ENCODE measurements around the gene UNC13D.
"Not testable (repeated sequence)": the region's sequence is repeated elsewhere in the genome, so short reads cannot be mapped to it uniquely, and the experiment has no call there.

Gene UNC13D

DNA sequence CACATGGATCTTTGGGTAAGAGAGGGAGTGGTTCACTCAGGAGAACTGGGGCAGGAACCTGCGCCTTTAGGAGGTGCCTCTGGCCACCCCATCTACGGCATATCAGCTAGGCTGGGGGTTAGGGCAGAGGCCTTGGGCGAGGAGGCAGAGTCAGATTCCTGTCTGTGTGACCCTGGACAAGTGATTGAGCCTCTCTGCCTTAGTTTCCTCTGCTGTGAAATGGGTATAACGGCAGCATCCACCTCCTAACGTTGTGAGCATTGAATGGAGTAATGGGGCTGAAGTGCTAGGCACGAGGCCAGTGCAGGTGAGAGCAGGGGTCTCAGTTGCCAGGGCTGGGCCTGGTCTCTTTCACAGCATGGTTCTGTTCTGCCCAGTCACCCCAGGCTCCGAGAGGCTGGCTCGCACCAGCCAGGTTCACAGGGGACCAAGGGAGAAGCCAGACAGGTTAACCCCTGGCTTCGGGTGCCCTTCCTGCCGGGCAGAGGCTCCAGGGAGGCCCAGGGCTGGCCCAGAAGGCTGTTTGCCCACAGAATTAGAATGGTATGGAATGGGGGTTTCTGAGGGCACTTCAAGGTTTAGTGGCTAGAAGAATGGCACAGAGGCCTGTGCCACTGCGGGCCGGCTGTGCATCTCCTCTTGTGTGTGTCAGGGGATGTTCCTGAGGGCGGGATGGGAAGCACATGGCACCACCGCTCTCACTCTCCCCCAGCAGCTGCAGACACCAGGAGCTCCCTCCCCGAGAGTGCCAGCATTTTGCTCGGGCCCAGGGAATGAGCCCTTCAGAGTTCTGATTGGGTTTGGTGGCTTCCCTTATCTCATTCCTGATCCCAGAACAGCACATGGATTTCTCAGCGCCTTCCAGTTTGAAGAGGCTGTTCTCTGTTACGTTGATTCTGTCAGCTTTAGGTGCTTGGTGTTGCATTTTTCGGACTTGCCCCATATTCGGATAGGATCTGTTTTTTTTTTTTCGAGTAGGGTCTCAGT is 23.8 kb downstream of the UNC13D start:
- DNase-seq (ENCODE audit: low read depth) = no peak

DNA sequence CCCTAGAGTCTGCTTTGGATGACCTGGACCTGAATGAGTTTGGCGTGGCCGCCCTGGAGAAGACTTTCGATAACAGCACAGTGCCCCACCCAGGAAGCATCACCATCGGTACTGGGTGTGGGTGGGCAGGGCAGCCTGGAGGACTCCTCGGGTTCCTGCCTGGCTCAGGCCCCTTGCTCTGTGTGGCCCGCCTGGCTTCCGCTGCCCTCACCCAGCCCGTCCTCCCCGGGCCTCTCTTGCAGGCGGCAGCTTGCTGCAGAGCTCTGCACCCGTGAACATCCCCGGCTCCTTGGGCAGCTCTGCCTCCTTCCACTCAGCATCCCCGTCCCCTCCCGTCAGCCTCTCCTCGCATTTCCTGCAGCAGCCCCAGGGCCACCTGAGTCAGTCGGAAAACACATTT is 24.5 kb downstream of the UNC13D start:
- DNase-seq (ENCODE audit: low read depth) = no peak

DNA sequence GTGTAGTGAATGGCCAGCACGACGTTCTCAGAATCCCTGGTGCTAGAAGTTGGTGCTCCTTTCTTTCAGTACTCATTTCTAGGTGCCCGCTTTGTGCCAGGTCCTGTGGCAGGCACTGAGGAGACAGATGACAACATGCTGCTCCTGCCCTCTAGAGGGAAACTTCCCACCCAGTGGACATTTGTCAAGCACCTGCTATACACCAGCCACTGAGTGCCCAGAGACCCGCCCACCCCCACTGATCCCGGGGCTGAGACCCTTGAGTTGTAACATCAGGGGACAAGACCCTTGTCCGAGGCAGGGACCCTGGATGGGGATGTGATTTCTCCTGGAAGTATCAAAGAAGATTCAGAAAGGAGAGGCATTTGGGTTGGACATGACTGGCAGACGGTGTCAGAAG is 25.1 kb downstream of the UNC13D start:
- no peak for DNase-seq (ENCODE audit: low read depth)

DNA sequence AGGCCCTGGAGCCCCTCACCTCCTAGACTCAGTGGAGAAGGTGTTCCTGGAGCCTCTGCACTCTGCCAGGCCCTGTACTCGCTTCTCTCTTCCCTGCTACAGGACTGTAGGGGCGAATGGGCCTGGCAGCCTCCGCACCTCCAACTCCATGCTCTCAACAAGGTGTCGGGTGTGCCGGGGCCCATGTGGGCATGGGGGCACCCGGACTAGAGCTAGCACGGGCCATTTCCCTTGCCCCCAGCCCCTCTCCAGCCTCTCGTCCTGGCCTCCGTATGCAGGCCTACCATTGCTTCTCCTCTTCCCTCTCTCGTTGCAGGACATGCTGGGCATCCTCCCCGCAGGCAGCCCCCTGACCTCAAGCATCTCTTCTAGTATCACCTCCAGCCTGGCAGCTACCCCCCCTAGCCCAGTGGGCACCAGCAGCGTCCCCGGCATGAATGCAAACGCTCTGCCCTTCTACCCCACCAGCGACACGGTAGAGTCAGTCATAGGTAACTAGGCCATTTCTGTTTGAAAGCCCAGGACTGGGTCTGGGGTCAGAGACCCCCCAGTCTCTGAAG is 25.8 kb downstream of the UNC13D start:
- DNase-seq (ENCODE audit: low read depth) = no peak

DNA sequence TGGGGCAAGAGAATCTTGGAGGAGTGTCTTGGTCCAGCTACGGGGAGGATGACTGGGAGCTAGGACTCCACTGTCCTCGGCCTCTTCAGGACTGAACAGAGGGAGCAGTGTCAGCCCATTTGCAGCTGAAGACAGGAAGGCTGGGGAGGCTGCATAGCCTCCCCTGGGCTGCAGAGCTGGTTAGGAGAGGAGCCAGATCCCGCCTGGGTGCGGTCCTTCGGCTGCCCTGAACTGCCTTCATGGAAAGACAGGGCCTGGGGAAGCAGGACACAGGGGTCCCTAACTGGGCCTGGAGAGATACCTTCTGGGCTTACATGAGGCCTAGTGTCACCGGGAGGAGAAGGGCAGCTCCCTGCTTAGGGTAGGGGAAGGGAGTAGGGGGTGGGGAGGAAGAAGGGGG is 26.6 kb downstream of the UNC13D start:
- no peak for DNase-seq (ENCODE audit: low read depth)

DNA sequence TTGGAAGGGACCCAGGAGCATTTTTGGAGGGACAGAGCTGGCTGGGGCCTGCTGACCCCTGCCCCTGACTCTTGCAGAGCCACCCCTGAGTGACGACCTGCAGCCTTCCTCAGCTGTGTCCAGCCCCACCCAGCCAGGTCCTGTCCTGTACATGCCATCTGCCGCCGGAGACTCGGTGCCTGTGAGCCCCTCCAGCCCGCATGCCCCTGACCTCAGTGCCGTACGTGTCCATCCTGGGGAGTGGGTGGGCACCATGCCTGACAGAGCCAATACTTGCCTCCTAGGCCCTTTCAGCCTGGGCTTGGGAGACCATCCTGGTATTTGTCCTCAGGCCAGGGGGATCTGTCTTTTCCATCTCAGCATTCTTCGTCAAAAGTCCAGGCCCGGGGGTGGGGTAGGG is 27.5 kb downstream of the UNC13D start:
- DNase-seq (ENCODE audit: low read depth) = no peak

DNA sequence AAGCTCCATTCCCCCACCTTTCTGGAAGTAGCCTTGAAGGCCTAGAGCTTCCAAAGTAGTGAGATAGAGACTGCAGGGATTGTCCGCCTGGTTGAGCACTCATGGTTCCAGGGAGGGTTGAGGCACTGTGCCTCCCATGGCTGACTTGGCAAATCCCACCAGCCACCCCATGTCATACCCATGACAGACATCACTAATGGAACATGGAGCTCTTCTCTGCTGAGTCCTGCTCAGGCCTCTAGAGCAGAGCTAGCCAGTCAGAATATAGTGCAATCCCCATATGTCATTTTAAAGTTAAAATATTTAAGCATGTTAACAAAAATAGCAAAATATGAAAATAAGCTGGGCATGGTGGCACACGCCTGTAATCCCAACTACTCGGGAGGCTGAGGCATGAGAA is 28.8 kb downstream of the UNC13D start:
- DNase-seq (ENCODE audit: low read depth) = no peak

DNA sequence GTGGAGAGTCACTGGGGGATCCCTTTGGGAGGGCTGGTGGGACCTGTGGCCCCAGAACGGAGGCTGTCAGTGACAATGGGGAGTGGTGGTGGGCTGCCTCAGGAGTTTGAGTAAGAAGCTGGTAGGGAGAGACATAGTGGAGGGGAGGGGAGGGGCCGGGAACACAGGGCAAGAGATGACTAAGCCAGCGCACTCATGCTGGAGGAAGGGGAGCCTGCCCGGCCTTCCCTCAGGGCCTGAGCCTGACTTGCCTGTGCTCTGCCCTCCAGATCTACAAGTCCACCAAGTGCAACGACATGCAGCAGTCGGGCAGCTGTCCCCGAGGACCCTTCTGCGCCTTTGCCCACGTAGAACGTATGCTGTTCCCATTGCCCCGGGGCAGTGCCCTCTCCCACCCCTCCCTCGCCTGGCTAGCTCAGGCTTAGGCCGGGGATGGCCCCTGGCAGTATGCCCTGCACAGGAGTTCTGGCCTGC is 29.3 kb downstream of the UNC13D start:
- no peak for DNase-seq (ENCODE audit: low read depth)

DNA sequence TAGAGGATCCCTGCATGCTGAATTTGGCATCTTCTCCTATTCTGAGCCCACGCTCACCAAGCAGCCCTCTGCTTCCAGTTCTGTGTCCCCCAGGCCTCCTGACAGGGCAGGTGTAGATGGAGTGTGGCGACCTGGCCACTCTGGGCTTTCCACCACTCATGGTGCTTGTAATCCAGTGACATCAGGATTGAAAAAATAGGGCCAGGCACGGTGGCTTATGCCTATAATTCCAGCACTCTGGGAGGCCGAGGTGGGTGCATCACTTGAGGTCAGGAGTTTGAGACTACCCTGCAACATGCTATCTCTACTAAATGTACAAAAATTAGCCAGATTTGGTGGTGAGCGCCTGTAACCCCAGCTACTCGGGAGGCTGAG is 30.2 kb downstream of the UNC13D start:
- DNase-seq (ENCODE audit: low read depth) = no peak

DNA sequence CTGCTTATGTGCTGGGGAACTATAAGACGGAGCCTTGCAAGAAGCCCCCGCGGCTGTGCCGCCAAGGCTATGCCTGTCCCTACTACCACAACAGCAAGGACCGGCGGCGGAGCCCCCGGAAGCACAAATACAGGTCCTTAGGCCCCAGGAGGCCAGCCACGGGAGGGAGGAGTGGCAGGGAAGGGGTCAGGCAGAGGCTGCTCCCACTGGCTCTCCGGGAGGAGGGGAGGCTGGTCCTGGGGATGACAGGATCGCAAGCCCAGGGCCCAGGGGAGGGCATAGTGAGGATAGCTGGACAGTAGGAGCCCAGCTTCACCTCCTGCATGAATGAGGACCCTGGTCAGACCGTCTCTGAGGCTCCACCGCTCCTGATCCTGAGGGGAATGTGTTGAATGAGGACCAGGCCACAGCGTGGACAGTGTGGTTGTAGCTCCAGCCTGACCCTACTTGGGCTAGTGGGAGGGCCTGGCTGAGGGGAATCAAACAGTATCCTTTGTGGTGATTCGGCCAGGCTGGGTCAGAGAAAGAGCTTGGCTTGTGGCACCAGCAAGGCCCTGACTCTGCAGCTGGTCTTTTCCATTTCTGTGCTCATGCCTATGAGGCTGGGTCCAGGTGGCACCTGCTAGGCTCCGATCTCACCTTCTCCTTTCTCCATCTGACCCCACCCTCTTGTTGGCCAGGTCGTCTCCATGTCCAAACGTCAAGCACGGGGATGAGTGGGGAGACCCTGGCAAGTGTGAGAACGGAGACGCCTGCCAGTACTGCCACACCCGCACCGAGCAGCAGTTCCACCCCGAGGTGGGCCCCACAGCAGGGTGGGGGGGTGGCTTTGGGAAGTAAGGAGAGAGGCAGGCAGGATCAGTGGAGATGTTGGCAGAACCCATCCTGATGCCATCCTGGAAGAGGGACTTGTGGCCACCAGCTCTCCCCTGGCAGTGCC is 30.9 kb downstream of the UNC13D start:
- no peak for DNase-seq (ENCODE audit: low read depth)

DNA sequence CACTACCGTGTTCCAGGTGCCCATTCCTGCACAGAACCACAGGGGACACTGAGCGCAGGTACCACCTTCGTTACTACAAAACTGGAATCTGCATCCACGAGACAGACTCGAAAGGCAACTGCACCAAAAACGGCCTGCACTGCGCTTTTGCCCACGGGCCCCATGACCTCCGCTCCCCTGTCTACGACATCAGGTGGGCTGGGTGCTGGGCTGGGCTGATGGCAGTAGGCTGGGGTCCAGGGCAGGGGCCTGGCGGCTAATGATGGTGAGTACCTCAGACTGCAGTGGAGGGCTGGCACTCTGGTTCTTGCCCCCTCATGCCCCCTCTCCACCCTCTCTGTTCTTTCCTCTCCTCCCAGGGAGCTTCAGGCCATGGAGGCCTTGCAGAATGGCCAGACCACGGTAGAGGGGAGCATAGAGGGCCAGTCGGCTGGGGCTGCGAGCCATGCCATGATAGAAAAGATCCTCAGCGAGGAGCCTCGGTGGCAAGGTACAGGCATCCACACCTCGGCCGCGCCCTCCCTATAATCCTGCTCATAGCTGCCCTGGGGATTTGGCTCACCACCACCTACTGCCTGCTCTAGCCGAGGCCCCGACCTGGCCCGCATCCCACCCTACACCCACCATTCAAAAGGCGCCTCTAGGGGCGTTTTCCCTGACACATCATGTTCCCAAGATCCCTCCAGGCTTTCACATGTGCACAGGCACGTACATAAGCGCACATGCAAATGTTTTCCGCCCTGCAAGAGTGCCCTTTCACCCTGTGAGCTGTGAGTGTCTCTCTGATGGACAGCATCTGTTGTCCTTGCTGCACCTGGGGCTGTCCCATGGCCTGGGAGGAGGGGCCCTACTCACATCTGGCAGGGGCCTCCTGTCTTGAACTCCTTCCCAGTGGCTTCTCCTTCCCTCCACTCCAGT is 31.8 kb downstream of the UNC13D start:
- DNase-seq (ENCODE audit: low read depth) = no peak

DNA sequence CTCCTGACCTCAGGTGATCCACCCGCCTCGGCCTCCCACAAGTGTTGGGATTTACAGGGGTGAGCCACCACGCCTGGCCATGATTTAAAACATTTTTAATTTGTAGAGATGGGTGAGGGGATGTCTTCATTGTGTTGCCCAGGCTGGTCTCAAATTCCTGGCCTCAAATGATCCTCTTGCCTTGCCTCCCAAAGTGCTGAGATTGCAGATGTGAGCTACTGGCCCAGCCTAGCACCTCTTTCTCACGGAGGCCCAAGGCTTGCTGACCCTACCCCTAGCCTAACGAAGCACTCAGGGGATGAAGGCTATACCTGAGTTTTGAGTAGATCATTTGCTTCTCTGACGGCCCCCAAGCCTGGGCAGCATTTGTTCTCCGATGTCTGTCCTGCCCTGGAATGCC is 33.0 kb downstream of the UNC13D start:
- no peak for DNase-seq (ENCODE audit: low read depth)

DNA sequence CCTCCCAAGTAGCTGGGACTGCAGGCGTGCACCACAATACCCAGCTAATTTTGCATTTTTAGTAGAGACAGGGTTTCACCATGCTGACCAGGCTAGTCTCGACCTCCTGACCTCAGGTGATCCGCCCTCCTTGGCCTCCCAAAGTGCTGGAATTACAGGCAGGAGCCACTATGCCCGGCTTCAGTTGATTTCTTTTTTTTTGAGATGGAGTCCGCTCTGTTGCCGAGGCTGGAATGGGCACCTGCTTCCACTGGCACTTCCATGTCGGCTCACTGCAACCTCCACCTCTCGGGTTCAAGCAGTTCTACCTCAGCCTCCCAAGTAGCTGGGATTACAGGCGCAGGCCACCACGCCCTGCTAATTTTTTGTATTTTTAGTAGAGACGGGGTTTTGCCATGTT is 33.4 kb downstream of the UNC13D start:
- not testable (repeated sequence) for DNase-seq (ENCODE audit: low read depth)

DNA sequence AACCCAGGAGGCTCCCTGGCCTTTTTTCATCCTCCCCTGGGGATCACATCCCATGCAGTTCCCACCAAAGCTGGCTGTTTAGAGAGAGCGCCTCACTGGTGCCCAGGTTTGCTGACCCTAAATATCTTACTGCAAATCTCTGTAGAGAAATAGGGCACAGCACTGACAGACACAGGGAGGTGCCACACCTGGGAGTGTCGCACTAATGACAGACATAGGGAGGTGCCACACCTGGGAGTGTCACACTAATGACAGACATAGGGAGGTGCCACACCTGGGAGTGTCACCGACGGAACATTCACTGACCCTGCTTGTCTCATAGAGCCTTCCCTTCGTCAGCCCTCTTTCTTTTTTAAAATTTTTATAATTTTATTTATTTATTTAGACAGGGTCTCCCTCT is 34.0 kb downstream of the UNC13D start:
- DNase-seq (ENCODE audit: low read depth) = no peak

DNA sequence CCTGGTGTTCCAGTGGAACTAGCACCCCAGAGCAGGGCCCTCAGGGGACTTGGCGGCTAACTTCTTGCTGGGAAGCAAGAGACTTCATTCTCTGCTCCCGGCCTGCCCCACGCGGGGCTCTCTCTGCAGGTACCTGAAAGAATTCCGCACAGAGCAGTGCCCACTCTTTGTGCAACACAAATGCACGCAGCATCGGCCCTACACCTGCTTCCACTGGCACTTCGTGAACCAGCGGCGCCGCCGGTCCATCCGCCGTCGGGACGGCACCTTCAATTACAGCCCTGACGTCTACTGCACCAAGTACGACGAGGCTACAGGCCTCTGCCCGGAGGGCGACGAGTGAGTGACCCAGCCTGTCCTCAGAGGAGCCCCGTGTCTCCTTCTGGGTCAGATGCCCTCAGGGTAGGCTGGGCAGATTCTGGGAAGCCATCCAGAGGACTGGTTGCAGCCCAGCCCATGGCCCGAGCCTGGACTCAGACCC is 34.5 kb downstream of the UNC13D start:
- no peak for DNase-seq (ENCODE audit: low read depth)

DNA sequence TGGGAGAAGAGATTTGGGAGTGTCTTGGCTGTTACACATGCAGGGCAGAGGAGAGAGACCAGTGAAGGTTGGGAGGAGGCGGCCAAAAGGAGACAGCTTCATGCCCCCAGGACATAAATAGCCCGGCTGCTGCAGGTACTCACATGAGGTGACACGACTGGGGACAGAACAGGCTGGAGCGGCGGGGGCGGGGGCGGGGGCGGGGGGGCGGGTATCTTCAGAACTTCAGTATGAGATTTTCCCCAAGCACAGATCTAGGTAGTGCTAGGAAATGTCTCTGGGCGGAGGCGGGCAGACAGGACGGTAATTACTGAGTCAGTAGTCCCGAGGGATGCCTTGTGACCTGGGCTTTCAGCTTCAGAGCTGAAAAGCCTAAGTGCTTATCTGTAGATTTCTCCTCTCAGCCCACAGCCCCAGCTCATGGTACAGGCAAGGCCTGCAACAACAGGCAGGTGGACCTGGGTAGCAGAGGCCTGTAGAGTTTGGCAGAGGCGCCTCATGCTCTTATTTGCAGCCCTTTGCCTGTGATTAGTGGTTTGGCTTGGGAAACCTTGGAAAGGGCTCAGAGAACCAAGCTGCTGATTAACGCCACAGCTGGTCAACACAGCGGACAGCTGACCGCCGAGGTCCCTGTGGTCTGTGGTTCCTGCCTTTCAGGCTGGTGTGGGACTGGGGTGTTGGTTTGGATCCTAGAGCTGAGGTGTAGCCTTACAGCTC is 35.1 kb downstream of the UNC13D start:
- no peak for DNase-seq (ENCODE audit: low read depth)

DNA sequence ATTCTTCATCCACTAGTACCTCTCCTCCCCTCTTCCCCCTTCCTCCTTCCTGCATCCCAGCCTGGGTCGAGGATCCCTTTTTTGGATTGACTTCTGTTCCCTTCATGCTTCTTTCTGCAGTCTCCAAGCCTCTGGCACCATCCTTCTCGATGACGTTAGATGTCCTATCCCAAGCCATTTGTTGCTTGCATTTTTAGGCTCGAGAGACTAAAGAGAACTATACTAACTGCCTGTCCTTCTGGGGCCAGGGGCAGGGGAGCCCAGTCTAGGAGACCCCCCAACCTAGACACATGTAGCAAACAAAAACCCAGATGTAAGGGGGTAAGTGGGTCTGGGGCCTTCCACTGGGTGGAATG is 35.7 kb downstream of the UNC13D start:
- DNase-seq (ENCODE audit: low read depth) = no peak

DNA sequence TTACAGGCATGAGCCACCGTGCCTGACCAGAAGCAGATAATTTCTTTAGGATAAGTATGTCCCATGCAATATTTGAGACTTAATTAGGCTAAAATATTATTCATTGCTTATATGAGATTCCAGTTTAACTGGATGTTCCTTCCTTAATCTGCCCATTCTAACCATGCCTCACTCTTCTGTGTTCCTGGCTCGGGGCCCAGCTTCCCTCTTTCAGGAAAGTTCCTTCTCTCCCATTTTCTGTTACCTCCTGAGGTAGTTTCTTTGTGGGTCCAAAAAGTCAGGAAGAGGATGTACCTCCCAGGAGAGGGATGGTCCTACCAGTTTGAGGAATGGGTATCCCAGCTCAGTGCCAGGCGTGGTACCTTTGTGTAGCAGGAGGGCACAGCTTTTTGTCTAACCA is 36.3 kb downstream of the UNC13D start:
- no peak for DNase-seq (ENCODE audit: low read depth)

DNA sequence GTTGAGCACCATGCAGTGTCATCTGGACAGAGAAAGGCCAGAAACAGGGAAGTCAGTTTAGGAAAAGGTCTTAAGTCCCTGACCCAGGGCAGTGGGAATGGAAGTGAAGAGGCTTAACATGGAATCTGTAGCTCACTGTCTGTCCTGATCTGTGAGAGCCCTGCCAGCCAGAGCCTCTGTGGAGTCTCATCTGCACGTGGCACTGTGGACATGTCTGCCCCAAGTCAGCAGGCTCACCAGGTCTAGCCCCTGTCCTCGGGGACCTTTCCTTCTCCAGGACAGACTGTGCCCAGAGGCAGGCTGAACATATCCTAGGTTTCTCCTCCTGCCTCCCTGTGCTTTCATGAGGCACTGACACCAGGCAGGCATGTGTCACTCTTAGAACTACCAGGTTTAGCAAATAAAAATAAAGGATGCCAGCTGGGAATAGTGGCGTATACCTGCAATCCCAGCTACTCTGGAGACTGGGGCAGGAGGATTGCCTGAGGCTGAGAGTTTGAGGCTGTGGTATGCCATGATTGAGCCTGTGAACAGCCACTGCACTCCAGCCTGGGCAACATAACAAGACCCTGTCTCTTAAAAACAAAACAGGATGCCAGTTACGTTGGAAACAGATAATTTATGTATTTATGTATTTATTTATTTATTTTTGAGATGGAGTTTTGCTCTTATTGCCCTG is 37.2 kb downstream of the UNC13D start:
- DNase-seq (ENCODE audit: low read depth) = no peak

DNA sequence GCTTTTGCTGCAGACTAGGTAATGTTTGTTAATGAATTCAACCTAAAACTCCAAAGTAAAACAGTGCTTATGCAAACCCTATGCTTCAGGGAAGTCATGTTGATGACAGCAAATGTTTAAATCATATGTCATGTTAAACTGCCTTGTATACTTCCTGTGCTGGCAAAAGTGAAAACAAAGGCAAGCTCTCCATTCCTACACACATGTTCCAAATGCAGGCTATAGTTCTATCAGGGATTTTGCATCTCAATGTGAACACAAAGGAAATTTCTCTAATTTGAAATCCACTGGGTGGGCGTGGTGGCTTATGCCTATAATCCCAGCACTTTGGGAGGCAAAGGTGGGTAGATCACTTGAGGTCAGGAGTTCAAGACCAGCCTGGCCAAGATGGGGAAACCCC is 40.3 kb downstream of the UNC13D start:
- DNase-seq (ENCODE audit: low read depth) = no peak

Data from activated T-cell treated with anti-CD3 and anti-CD28 coated beads for 24 hours (primary cell).